ENCODE results near the gene MYMX. TPM values are rescaled to one million over a fixed set of nuclear protein-coding genes. Genes with fewer than 3 reads are reported as not detected.

Gene MYMX
- polyA plus RNA-seq, 5 donors = 0.37 to 1.8 (median 0.70) TPM

DNA sequence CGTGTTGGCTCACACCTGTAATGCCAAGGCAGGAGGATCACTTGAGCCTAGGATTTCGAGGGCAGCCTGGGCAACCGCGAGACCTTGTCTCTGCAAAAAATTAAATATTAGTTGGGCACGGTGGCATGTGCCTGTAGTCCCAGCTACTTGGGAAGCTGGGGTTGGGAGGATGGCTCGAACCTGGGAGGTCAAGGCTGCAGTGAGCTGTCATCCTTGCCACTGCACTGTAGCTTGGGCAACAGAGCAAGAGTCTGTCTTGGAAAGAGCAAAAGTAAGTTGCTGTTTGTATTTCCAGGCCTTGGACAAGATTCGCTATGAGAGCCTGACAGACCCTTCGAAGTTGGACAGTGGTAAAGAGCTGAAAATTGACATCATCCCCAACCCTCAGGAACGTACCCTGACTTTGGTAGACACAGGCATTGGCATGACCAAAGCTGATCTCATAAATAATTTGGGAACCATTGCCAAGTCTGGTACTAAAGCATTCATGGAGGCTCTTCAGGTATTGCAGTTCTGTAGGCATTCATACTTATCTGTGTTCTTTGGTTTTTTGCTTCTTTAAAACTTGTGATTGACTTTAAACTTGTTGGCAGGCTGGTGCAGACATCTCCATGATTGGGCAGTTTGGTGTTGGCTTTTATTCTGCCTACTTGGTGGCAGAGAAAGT lies 32.5 kb downstream of the MYMX start:
- no peak for DNase-seq

GRCh38 chr6:44250067-44250717 lies 33.5 kb downstream of the MYMX start:
- DNase-seq = no peak

- no peak for DNase-seq
Measured at GRCh38 chr6:44250718-44251123, 34.0 kb downstream of the MYMX start.

- no peak for DNase-seq
Measured at GRCh38 chr6:44251576-44252524, 35.1 kb downstream of the MYMX start.

- DNase-seq = no peak
Measured at GRCh38 chr6:44253307-44254101, 36.8 kb downstream of the MYMX start.

GRCh38 chr6:44254191-44255104 lies 37.7 kb downstream of the MYMX start:
- DNase-seq = no peak

DNA sequence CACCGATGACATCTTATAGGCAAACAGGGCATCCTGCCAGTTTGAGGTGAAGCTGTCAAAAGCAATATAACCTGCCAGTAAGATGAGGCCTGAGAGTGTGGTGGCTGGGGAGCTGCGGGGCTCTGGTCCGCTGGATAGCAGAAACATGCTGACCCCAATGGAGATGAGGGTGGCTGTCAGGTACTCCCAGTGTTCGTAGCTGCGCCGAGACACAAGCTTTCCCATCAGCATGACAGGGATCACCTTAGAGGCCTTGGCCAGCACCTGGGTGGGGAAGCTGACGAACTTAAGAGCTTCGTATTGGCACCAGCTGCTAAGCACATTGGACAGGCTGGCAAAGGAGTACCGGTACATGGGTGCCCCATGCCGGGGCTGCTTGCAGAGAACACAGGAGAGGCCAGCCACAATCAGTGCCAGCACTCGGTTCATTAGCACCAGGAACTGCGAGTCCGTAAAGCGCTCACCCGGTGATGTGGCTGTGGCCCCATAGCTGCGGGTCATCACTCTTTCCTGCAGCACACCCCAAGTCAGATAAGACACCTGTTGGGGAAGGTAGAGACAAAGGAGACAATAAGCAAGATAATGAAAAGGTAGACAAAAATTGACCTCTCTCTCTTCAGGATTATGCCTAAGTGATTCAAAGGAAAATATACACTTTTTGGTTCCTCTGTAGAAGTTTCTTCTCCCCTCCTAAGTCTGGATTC lies 38.5 kb downstream of the MYMX start:
- DNase-seq = no peak

DNA sequence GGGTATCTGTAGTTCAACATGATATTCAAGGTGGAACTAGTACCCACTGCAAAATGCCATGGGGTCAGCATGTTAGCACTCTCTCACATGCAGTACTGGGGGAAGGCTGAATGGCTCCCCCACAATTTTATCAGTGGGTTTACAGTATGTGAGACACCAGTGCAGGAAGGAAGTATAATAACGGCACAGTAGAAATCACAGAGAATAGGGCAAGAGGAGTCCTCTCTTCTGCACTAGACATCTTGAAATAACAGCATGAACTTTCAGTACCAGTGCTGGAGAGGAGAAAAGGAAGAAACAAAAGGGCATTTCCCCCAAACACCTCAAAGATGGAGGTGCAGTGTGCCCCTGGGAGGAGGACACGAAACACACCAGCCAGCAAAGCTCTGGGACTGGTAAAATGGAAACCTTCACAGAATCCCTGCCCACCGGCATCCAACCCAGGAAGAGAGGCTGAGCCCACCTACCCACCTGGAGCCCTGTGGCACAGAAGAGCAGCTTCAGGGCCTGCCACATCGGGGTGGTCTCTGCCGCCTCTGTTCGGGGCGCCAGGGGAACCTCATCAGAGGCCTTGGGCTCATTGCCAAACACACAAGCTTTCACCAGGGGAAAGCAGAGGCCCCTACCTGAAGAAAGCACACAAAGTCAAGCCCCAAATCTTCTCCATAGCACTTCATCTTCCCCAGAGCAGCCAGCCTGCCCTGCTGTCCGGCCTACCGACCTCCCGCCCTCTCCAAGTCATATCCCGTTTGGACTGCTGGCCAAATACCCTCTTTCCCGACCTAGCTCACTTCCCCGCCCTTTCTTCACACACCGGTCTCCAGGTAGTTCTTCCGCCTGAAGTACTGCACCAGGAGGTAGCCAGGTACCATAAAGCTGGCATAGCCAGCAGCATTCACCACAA lies 39.4 kb downstream of the MYMX start:
- DNase-seq = no peak

DNA sequence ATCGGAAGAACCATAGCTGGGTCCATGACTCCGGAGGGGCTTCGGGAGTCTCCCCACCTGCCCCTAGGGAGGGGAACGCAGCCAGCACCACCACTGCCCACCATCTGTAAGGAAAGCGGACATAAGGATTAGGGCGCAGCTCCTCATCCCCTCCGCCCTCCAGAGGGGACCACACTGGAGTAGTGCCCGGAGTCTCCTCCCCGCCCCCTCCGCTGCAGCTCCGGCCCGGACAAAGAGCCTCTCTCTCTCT lies 40.0 kb downstream of the MYMX start:
- DNase-seq = no peak

GRCh38 chr6:44257025-44257752 lies 40.5 kb downstream of the MYMX start, which contains the start of gene SLC35B2:
Gene SLC35B2, minus strand, starts transcription at chr6:44257528. Its CDS starts 118 bp downstream, at chr6:44257410.
- peak; percentile 79 to 84 for DNase-seq

DNA sequence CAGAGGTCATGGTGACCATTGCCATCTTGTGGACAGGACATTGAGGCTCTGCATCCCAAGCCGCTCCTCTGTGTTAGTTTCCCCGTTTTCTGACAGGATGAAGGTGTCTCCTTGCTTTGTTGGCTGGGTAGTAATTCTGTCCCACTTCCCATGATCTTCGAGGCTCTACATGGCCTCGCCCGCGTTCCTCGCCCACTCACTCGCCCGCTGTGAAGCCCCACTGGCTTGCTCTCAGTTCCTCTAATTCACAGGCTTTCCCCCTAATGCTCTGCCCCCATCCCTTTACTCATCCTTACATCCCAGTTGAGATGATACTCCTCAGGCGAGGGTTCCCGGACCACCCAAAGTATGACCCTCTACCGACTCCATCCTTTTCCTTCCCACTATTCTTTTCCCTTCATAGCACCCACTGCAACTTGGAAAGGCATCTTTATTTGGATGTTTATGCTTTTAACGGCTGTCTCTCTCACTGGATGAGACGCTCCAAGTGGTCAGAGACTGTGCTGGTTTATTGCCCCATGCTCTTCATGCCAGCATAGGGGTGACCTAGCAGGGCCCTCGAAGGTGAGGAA lies 41.1 kb downstream of the MYMX start:
- no peak for DNase-seq

DNA sequence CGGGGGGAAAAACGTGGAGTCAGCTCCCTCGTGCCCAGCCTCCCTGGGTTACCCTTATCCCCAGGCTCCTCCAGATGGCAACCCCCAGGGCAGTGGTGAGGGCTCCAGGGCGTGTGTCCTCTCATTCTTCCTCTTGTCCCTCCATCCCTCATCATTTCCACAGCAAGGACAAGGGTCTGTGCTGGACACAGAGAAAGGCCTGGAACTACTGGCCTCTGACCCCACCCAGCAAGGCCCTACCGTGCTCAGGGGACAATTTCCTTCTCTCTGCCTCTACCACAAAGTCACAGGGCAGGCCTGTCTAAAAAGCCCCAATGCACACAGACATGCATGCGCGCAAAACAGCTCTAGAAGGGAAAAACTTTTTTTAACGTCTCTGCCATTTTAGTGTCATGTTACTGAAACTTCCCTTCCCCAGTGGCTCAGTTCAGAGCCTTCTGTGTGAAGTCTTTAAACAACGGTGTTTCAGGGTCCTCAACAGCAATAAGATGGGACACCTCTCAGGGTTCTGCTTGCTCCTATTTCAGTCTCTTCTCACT lies 41.7 kb downstream of the MYMX start:
- DNase-seq = no peak

DNA sequence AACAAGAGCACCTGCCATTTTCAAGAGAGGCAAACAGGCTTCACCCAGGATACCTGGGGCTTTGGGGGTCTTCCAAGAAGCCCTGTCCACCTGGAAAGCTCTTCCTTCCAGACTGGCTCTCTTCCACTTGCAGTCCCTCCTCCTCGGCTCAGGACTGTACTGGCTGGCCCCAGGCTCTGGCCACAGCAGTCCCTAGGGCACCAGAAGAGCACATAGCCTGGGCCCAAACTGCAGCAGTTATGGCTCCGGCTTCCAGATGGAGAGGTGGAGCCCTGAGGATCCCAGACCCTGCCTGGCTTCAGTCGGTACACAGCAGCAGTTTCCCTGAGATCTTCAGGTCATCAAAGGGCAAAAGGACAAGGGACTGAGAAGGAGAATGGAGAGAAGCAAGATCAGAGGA lies 42.2 kb downstream of the MYMX start:
- no peak for DNase-seq

DNA sequence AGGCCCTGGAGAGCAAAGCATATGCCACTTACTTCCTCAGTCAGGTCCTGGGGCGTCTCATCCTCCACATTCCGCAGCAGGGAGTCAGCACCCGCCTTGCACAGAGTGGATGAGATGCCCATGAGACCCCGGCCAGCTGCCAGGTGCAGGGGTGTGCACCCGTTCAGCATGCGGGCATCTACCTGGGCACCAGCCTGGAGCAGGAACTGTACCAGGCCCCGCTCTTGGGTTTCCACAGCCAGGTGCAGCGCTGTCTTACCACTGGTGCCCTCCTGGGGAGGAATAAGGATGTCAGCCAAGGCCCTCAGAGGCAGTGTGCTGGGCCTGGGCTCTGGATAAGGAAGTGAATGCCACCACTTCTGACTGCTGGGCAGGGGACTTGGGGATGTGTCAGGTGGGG lies 43.3 kb downstream of the MYMX start:
- DNase-seq = no peak

DNA sequence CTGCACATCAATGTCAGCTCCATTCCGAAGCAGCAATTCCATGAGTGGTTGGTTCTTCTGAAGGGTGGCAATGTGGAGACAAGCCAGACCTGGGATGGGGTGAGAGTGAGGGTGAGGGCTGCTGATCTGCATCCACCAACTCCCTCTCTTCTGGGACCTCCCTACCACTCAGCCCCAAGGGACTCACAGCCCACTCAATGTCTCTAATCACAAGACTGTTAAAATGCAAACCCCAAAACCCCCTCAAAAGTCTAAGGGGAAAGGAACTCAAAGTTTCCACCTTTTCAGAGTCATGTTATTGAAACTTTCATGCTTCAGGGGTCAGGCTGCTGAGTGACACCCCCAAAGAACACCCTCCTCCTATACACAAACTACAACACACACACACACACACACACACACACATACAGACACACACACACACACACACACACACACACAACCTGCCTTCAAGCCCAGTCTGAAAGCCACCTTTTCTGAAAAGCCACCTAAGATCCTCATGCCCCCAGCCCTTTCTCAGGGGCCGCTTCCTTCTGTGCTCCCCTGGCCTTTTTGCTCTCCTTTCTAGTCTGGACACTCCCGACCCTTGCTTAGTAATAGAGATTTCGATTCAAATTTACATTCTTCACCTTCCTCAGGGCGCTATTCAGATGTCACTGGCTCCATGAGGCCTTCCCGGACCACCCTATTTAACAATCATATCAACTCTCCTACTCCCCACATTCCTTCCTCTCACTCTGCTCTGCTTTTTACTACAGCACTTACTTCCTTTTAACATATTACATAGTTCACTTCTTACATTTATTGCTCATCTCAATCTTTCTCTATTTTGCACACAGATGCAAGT lies 43.9 kb downstream of the MYMX start:
- no peak for DNase-seq

DNA sequence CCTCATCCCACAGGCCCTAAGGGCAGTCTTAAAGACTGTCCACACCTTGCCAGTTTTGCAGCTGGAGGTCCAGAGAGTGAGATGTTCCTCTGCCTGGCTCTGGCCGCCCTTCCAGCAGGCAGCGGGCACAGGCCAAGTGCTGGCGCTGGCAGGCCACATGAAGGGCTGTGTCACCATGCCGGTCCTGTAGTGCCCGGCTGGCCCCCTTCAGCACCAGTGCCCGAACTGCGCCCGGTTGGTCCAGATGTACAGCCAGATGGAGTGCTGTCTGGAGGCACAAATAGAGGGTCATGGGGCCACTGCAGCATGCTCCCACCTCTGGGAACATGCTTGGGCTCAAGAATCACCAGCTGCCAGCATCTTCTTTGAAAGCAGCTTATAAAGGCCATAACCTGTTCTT lies 44.9 kb downstream of the MYMX start:
- no peak for DNase-seq
